ENCODE results near the gene TACO1.

Gene TACO1

DNA sequence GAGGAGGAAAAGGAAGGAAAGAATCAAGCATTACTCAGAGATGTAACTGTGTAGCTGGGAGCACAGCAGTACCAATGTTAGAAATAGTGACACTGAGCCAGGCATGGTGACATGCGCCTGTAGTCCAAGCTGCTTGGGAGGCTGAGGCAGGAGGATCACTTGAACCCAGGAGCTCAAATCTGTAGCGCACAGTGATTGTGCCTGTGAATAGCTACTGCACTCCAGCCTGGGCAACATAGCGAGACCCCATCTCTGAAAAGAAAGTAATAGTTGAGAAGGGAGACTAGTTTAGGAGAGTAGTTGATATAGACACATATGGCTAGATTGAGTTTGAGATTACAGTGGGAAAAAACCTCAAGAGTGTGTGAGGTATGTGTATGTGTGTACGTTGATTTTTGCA lies 39.3 kb downstream of the TACO1 start:
- DNase-seq: no peak

DNA sequence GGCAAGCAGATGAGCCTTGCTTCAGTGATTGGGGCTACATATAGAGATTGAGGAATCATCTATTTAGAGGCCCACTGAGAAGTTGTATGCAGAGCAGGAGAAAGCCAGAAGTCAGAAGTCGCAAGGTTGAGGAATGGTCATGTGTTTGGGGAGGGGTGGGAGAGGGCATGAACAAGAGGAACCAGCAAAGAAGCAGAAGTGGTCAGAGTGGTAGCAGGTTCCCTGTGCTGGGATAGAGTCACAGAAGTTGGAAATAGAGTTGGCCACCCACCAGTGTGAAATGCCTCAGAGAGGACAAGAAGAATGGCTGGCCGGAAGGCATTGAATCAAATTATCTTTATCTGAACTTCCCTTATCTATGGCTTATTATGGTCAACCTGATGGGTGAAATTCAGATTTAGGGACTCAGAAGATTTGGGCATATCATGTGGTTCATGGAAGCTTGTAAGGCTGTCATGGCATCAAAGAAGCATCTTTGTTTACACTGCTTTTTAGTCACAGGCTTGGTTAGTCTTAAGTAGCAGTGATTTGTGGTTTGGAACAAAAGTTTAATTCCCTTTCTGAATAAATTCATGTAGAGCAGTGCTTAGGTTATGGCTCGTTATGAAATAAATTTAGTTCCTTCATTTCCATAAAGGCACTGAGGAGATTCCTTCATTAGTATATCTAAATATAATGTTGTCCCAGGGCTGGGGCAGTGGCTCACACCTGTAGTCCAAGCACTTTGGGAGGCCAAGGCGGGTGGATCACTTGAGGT lies 41.2 kb downstream of the TACO1 start:
- DNase-seq: peak in 7 of 14 donors; percentile 3 to 49 (median 32)

DNA sequence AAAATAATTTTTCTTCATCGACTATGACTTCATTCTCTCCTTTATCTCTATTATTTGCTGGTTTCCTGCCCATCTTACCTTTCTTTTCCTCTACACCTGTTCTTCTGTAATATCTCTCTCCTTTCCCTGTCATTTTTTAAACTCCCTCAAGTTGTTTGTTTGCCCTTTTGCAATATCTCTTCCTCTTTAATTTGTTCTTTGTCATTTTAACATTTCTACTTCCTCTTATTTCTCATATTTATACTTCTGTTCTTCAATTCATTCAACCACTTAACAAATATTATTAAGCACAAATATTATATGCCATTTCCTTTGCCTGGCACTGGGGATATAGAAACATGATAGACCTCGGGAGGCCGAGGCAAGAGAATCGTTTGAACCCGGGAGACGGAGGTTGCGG lies 44.2 kb downstream of the TACO1 start:
- no peak for DNase-seq

DNA sequence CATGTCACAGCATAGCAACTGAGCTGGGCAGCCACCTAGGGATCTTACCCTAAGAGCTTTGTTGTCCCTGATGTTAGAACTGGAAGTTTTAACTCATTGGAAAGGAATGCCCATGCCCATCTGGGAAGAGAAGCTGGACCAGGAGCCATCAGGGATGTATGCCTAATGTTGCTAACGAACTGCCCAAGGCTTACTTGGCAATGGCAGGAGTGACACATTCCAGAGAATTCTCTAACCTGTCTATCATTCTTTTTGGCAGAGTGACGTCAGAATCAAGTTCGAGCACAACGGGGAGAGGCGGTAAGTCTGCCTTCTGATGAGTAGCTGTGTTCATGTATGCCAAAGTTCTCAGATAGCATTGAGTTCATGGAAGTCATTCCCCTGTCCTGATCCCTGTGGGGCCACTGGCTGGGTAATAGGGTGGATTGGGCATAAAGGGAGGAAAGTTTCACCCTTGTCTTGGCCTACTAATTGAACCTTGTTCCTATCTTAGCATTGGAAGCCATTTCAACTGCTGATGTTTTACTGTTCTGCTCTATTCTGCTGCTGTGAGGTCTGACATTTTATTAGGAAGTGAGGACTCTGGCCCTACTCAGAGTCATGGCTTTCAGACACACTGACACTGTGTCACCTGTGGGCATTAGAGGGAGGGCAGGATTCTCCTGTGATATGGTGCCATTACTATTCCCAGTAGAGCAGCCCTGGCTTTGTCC lies 45.2 kb downstream of the TACO1 start:
- DNase-seq: peak in 2 of 14 donors; percentile 2 to 14

DNA sequence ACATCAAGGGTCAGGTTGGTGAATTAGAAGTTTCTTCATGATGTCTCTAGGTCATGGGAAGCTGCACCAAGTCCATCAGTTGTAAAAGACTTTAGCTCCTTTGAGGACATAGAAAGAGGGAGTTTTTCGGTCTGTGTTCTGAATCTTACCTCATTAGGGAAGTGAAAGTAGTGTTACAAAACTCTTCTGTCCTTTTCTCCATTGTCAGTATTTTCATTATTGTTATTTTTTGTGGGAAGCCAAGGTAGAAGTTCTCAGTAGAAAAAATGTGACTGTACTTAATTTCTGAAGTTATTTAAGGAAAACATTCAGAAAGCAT lies 45.8 kb downstream of the TACO1 start:
- no peak for DNase-seq

DNA sequence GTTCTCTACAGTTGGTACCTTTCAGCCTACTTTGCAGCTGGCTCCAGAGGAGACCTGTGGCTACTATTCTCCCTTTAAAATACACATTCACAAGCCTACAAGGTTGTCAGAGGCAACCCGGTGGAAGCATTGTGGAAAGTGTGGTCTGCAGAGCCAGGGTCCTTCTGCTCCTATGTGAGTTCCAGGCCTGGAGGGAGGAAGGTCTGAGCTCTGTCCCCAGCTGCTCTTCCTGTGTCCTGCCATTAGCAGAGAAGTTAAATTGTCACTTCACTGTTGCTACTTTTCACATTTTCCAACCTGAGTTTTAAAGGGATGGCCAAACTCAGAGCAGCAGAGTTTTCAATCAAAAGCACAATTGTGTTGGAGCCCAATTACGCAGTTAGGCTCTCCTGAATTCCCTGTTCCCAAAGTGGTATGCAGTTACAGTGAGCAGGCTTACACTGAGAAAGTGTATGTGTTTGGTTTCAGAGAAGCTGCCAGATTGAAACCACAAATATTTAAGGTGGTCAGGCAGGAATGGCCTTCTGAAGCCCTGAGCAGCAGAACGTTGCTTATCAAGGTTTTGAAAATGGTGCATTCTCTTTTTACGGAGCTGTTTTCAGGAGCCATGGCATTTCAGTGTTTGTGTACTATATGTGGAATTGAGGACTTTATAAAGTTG lies 46.5 kb downstream of the TACO1 start:
- no peak for DNase-seq

DNA sequence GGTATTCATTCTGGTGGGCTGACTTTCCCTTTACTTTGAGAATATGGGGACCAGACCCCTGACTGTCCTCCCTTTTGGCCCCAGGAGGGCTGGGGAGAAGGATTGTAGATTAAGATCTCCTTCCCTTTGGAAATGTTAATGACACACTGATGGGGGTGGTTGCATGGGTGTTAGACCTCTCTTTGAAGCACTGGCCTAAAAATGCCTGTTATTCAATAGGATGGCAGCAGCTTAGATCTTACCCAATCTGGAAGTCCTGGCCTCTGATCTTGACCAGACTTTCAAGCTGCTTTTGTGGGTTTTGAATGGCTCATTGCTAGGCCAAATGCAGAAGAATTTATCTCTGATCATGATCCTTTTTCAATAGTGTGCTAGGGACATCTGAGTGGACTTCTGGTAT lies 47.2 kb downstream of the TACO1 start:
- no peak for DNase-seq

DNA sequence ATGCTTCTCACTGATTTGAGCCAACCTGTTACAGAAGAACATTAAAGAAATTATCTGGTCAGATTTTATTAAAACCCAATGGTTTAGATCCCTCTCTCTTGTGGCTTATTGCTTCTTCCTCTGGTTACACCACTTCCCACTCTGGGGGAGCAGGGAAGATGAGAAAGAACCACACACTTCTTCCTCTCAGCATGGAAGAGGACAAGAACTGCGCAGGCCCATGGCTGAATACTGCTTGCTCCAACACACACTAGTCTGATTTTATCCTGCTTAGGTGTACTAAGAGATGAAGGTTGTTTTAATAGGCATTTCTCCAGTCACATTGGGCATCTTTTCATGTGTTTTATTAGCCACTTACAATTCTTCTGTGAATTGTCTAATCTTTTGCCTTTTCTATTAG lies 49.1 kb downstream of the TACO1 start:
- peak in 1 of 14 donors; percentile 1 for DNase-seq

DNA sequence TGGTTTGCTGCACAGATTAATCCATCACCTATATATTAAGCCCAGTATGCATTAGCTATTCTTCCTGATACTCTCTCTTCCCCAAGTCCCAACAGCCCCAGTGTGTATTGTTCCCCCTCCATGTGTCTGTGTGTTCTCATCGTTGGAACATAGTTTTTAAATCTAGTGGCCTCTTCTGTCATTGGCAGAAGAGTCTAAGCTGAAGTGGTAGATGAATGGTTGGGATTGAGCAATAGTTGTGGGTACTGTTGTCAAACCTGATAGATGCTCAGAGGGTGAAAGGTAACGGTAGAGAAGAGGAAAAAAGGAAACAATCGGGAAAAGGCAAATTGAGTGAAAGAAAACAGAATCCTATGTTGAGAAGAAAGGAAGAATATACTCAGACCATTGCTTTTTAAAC lies 51.4 kb downstream of the TACO1 start:
- no peak for DNase-seq

DNA sequence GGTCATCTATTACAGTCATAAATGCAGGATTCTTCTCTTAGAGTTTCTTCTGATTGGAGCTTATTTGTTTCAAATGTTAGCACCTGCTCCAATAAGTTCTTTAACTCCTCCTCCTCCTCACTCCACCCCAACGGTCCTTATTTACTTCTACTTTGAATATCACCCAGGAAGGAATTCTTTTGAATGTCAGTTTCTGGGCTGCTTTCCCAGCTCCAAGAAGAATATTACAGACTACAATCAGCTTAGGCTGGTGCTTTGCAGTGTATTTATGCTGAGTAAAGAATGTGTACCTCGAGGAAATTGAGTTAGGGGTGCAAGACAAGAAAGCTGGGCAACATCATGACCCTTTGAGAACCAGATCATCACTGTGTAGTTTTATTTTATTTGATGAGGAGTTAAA lies 52.4 kb downstream of the TACO1 start:
- DNase-seq: no peak

DNA sequence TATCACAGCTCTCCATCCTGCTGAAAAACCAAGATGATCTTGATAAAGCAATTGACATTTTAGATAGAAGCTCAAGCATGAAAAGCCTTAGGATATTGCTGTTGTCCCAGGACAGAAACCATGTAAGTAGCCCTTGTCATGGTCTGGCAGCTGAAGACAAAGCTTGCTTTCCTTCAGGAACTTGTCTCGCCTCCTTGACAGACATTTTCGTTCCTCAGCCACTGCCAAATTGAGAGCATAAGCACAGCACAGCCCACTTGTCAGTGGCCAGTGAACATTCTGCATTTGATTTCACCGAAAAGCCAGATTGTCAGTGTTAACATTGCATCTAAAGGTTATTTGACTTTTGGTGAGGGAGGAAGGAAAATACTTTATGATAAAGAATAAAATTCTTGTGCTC lies 57.1 kb downstream of the TACO1 start:
- no peak for DNase-seq

All from C1 segment of cervical spinal cord (tissue), 14 donors.